PFSK-1 (cell line): ENCODE results near the gene APEX1.

ENCODE experiments used
- POLR2AphosphoS5 ChIP-seq: IDR thresholded peaks from 2 replicates; pipeline ENCODE4 v1.6.1; 2012; ENCODE audit warnings: low read depth, mild to moderate bottlenecking, control low read depth, low read length, moderate library complexity
- TAF1 ChIP-seq: IDR thresholded peaks from 2 replicates; pipeline ENCODE4 v1.6.1; 2012; ENCODE audit warnings: low read length, control low read depth, borderline replicate concordance; ENCODE audit not compliant: insufficient read depth

DNA sequence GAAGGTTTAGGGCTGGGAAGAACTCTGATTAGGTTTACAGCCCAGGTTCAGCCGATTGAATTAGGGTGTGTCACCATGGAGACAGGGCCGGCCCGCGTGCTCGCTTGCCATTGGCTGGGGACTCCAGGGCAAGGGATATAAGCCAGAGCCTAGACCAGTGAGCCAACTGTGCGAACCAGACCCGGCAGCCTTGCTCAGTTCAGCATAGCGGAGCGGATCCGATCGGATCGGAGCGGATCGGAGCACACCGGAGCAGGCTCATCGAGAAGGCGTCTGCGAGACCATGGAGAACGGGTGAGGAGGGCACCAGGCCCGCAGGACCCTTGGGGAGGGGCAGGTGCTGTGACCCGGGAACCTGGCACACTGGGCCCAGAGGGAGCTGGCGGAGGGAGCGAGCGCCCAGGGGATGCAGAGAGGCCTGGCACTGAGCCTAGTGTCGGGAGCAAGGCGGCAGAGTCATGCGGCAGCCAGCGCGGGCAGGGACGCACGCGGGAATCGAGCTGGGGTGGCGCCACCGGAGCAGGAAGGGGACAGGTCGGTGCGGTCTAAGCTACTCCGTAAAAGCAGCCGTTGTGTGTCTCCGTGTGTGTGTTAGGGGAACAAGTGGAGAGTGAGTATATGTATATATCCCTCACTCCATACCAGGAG lies 14.3 kb downstream of the APEX1 start, which contains the start of gene PNP:
- TF ChIP-seq POLR2AphosphoS5 (peak; percentile 76), TAF1 (no peak)
